Endothelial cell (in vitro differentiated cells): ENCODE results near the gene ENTREP1. TPM values are rescaled to one million over a fixed set of nuclear protein-coding genes. Genes with fewer than 3 reads are reported as not detected.

ENCODE experiments used
- DNase-seq: peaks from one replicate; pipeline ENCODE4 v3.0.0; 2021; ENCODE audit warnings: low spot score
- H3K27ac Mint-ChIP-seq: one replicate; pipeline ENCODE4 v1.8.0; 2021; ENCODE audit warnings: mixed read lengths, inconsistent platforms; ENCODE audit not compliant: unreplicated experiment
- H3K27me3 Mint-ChIP-seq: one replicate; pipeline ENCODE4 v1.8.0; 2021; ENCODE audit warnings: mild to moderate bottlenecking, moderate library complexity, mixed read lengths, inconsistent platforms; ENCODE audit not compliant: unreplicated experiment
- H3K36me3 Mint-ChIP-seq: one replicate; pipeline ENCODE4 v1.8.0; 2021; ENCODE audit warnings: mild to moderate bottlenecking, low read depth, mixed read lengths, inconsistent platforms; ENCODE audit not compliant: unreplicated experiment
- H3K4me1 Mint-ChIP-seq: one replicate; pipeline ENCODE4 v1.8.0; 2021; ENCODE audit warnings: mild to moderate bottlenecking, mixed read lengths, inconsistent platforms; ENCODE audit not compliant: unreplicated experiment
- H3K4me3 Mint-ChIP-seq: one replicate; pipeline ENCODE4 v1.8.0; 2021; ENCODE audit warnings: mild to moderate bottlenecking, mixed read lengths, inconsistent platforms; ENCODE audit not compliant: unreplicated experiment
- H3K9me3 Mint-ChIP-seq: one replicate; pipeline ENCODE4 v1.8.0; 2021; ENCODE audit warnings: mixed read lengths, inconsistent platforms; ENCODE audit not compliant: unreplicated experiment
- CTCF ChIP-seq: fragments of 200-600 bp; sonication (generic); IDR thresholded peaks from one replicate; pipeline ENCODE4 v1.5.0; 2021; ENCODE audit warnings: antibody characterized with exemption; ENCODE audit not compliant: unreplicated experiment
- total RNA-seq: library from RNA; stranded (reverse); fragmentation: NEBNext Ultra II Directional; extraction: Animal tissue kit (Norgen Biotek cat#: 25700); gene quantifications from one replicate; pipeline ENCODE4 v1.2.1, GENCODE V29; 2021; ENCODE audit not compliant: unreplicated experiment

The ENTREP1 gene
- total RNA-seq, 1 donor from 2014 or later, result 11.8 TPM

- DNase-seq, result no peak
- Mint-ChIP-seq H3K4me1 (peaks cover 5% of the 10 kb centered on the region), H3K36me3 (peaks cover 7% of the 10 kb centered on the region), H3K27me3 (peaks cover 2% of the 10 kb centered on the region), H3K4me3 (no peak overlapping the region), H3K9me3 (no peaks in the 10 kb centered on the region), H3K27ac (no peak overlapping the region)
- TF ChIP-seq CTCF, result no peak
These were observed 52.3 kb downstream of the ENTREP1 start for GRCh38 chr9:69377291-69377690.

GRCh38 chr9:69377981-69378380, 53.0 kb downstream of the ENTREP1 start:
- Mint-ChIP-seq H3K4me1 (peaks cover 5% of the 10 kb centered on the region), H3K36me3 (peaks cover 7% of the 10 kb centered on the region), H3K9me3 (no peaks in the 10 kb centered on the region), H3K4me3 (no peak overlapping the region), H3K27ac (no peak overlapping the region), H3K27me3 (peaks cover 2% of the 10 kb centered on the region)
- DNase-seq, result no peak
- TF ChIP-seq CTCF, result no peak

- no peak for TF ChIP-seq CTCF
- H3K27ac Mint-ChIP-seq, result no peak overlapping the region
- peaks cover 5% of the 10 kb centered on the region for H3K4me1 Mint-ChIP-seq
- DNase-seq, result no peak
- no peak overlapping the region for H3K4me3 Mint-ChIP-seq
- peaks cover 2% of the 10 kb centered on the region for H3K27me3 Mint-ChIP-seq
- peaks cover 7% of the 10 kb centered on the region for H3K36me3 Mint-ChIP-seq
- no peaks in the 10 kb centered on the region for H3K9me3 Mint-ChIP-seq
These were observed 54.4 kb downstream of the ENTREP1 start for GRCh38 chr9:69379270-69379982.

- H3K9me3 Mint-ChIP-seq, result no peaks in the 10 kb centered on the region
- H3K36me3 Mint-ChIP-seq, result peaks cover 7% of the 10 kb centered on the region
- DNase-seq, result no peak
- peaks cover 2% of the 10 kb centered on the region for H3K27me3 Mint-ChIP-seq
- no peak overlapping the region for H3K27ac Mint-ChIP-seq
- H3K4me1 Mint-ChIP-seq, result peaks cover 7% of the 10 kb centered on the region
- no peak overlapping the region for H3K4me3 Mint-ChIP-seq
- no peak for TF ChIP-seq CTCF
These were observed 55.3 kb downstream of the ENTREP1 start for GRCh38 chr9:69380301-69380700.

- H3K27me3 Mint-ChIP-seq, result no peaks in the 10 kb centered on the region
- peaks cover 7% of the 10 kb centered on the region for H3K36me3 Mint-ChIP-seq
- H3K4me1 Mint-ChIP-seq, result peaks cover 9% of the 10 kb centered on the region
- no peak for DNase-seq
- no peak overlapping the region for H3K27ac Mint-ChIP-seq
- no peak for TF ChIP-seq CTCF
- no peaks in the 10 kb centered on the region for H3K9me3 Mint-ChIP-seq
- H3K4me3 Mint-ChIP-seq, result no peak overlapping the region
These were observed 55.8 kb downstream of the ENTREP1 start for GRCh38 chr9:69380811-69381210.
